ENCODE data around the gene RAB3IL1. TPM values are rescaled to one million over a fixed set of nuclear protein-coding genes. Genes with fewer than 3 reads are reported as not detected.
"Not testable (repeated sequence)": the region's sequence is repeated elsewhere in the genome, so short reads cannot be mapped to it uniquely, and the experiment has no call there.

Gene RAB3IL1
- total RNA-seq, 1 experiment from 2014 or later = 5.8 TPM

- peak; percentile 16 for DNase-seq
- H3K4me3 ChIP-seq (ENCODE audit: insufficient read depth, low read depth, low read length) = no peak overlapping the region
- H3K36me3 ChIP-seq (replicated peaks; ENCODE audit: control insufficient read depth, insufficient read depth, low read length) = no peaks in the 10 kb centered on the region; the same call in 1 of the 2 replicates
These were observed 39.8 kb upstream of the RAB3IL1 start for GRCh38 chr11:61957021-61957770.

GRCh38 chr11:61956191-61957020 is 39.0 kb upstream of the RAB3IL1 start:
- Histone ChIP-seq H3K4me3 (ENCODE audit: insufficient read depth, low read depth, low read length) (no peak overlapping the region), H3K36me3 (replicated peaks; ENCODE audit: control insufficient read depth, insufficient read depth, low read length) (no peaks in the 10 kb centered on the region; the same call in 1 of the 2 replicates), H3K27me3 (ENCODE audit: control insufficient read depth, insufficient read depth, low read length) (peaks cover 20% of the 10 kb centered on the region)
- peak; percentile 19 for DNase-seq

More at GRCh38 chr11:61957021-61957770, 39.8 kb upstream of the RAB3IL1 start:
- peaks cover 20% of the 10 kb centered on the region for H3K27me3 ChIP-seq (ENCODE audit: control insufficient read depth, insufficient read depth, low read length)

GRCh38 chr11:61955422-61956135 is 38.2 kb upstream of the RAB3IL1 start:
- DNase-seq = peak; percentile 94
- Histone ChIP-seq H3K27me3 (ENCODE audit: control insufficient read depth, insufficient read depth, low read length) (peaks cover 20% of the 10 kb centered on the region), H3K4me3 (ENCODE audit: insufficient read depth, low read depth, low read length) (peak overlapping the region; percentile 40)

GRCh38 chr11:61954851-61955421 is 37.6 kb upstream of the RAB3IL1 start:
- peak overlapping the region; percentile 40 for H3K4me3 ChIP-seq (ENCODE audit: insufficient read depth, low read depth, low read length)
- H3K36me3 ChIP-seq (replicated peaks; ENCODE audit: control insufficient read depth, insufficient read depth, low read length) = no peaks in the 10 kb centered on the region
- H3K27me3 ChIP-seq (ENCODE audit: control insufficient read depth, insufficient read depth, low read length) = peaks cover 20% of the 10 kb centered on the region
- peak; percentile 94 for DNase-seq

More at GRCh38 chr11:61955422-61956135, 38.2 kb upstream of the RAB3IL1 start:
- no peaks in the 10 kb centered on the region for H3K36me3 ChIP-seq (replicated peaks; ENCODE audit: control insufficient read depth, insufficient read depth, low read length)

- Histone ChIP-seq H3K27me3 (ENCODE audit: control insufficient read depth, insufficient read depth, low read length) (peaks cover 20% of the 10 kb centered on the region), H3K4me3 (ENCODE audit: insufficient read depth, low read depth, low read length) (no peak overlapping the region), H3K36me3 (replicated peaks; ENCODE audit: control insufficient read depth, insufficient read depth, low read length) (no peaks in the 10 kb centered on the region)
- no peak for DNase-seq
These were observed 36.9 kb upstream of the RAB3IL1 start for GRCh38 chr11:61954106-61954850.

GRCh38 chr11:61953632-61954031 is 36.3 kb upstream of the RAB3IL1 start:
- H3K36me3 ChIP-seq (replicated peaks; ENCODE audit: control insufficient read depth, insufficient read depth, low read length); H3K4me3 ChIP-seq (ENCODE audit: insufficient read depth, low read depth, low read length); DNase-seq: not testable (repeated sequence)
- H3K27me3 ChIP-seq (ENCODE audit: control insufficient read depth, insufficient read depth, low read length) = peaks cover 20% of the 10 kb centered on the region

GRCh38 chr11:61952882-61953281 is 35.5 kb upstream of the RAB3IL1 start:
- Histone ChIP-seq H3K4me3 (ENCODE audit: insufficient read depth, low read depth, low read length) (no peak overlapping the region), H3K36me3 (replicated peaks; ENCODE audit: control insufficient read depth, insufficient read depth, low read length) (no peaks in the 10 kb centered on the region), H3K27me3 (ENCODE audit: control insufficient read depth, insufficient read depth, low read length) (peaks cover 20% of the 10 kb centered on the region)
- DNase-seq = no peak

- no peak overlapping the region for H3K4me3 ChIP-seq (ENCODE audit: insufficient read depth, low read depth, low read length)
- H3K27me3 ChIP-seq (ENCODE audit: control insufficient read depth, insufficient read depth, low read length) = peaks cover 20% of the 10 kb centered on the region
- DNase-seq = peak; percentile 34
- H3K36me3 ChIP-seq (replicated peaks; ENCODE audit: control insufficient read depth, insufficient read depth, low read length) = no peaks in the 10 kb centered on the region
These were observed 34.2 kb upstream of the RAB3IL1 start for GRCh38 chr11:61951484-61952135.

GRCh38 chr11:61950035-61950547 is 32.7 kb upstream of the RAB3IL1 start, which contains the start of gene BEST1:
BEST1 (plus strand) TSS chr11:61950351; CDS start chr11:61951807, 1,456 bp downstream.
- DNase-seq = no peak
- Histone ChIP-seq H3K27me3 (ENCODE audit: control insufficient read depth, insufficient read depth, low read length) (peaks cover 6% of the 10 kb centered on the region), H3K4me3 (ENCODE audit: insufficient read depth, low read depth, low read length) (no peak within 1 kb of the TSS), H3K36me3 (replicated peaks; ENCODE audit: control insufficient read depth, insufficient read depth, low read length) (no peaks in the 10 kb centered on the region)

GRCh38 chr11:61949169-61950034 is 32.0 kb upstream of the RAB3IL1 start:
- no peak overlapping the region for H3K4me3 ChIP-seq (ENCODE audit: insufficient read depth, low read depth, low read length)
- no peaks in the 10 kb centered on the region for H3K36me3 ChIP-seq (replicated peaks; ENCODE audit: control insufficient read depth, insufficient read depth, low read length)
- H3K27me3 ChIP-seq (ENCODE audit: control insufficient read depth, insufficient read depth, low read length) = no peaks in the 10 kb centered on the region
- peak; percentile 90 for DNase-seq

GRCh38 chr11:61948505-61948904 is 31.1 kb upstream of the RAB3IL1 start:
- no peaks in the 10 kb centered on the region for H3K27me3 ChIP-seq (ENCODE audit: control insufficient read depth, insufficient read depth, low read length)
- H3K36me3 ChIP-seq (replicated peaks; ENCODE audit: control insufficient read depth, insufficient read depth, low read length) = no peaks in the 10 kb centered on the region
- no peak for DNase-seq
- no peak overlapping the region for H3K4me3 ChIP-seq (ENCODE audit: insufficient read depth, low read depth, low read length)

- Histone ChIP-seq H3K36me3 (replicated peaks; ENCODE audit: control insufficient read depth, insufficient read depth, low read length) (no peaks in the 10 kb centered on the region), H3K27me3 (ENCODE audit: control insufficient read depth, insufficient read depth, low read length) (no peaks in the 10 kb centered on the region), H3K4me3 (ENCODE audit: insufficient read depth, low read depth, low read length) (no peak overlapping the region)
- peak; percentile 91 for DNase-seq
These were observed 30.3 kb upstream of the RAB3IL1 start for GRCh38 chr11:61947486-61948210.
